Vagina (tissue), 2 donors: ENCODE measurements around the gene FIBCD1. TPM values are rescaled to one million over a fixed set of nuclear protein-coding genes. Genes with fewer than 3 reads are reported as not detected.

Experiments
- DNase-seq, 2 donors: peaks; one replicate each; pipeline ENCODE4 v3.0.0-alpha.2; 2017; ENCODE audit errors: extremely low spot score in 2 of 2
- H3K27ac ChIP-seq: fragments of 200-600 bp; sonication (generic); one replicate; pipeline ENCODE4 v1.5.1; 2019
- H3K27me3 ChIP-seq: fragments of 200-600 bp; sonication (generic); one replicate; pipeline ENCODE4 v1.5.1; 2019
- H3K36me3 ChIP-seq, 2 donors: fragments of 200-600 bp; sonication (generic); one replicate each; pipeline ENCODE4 v1.5.1; 2017 to 2019
- H3K4me1 ChIP-seq: fragments of 200-600 bp; sonication (generic); one replicate; pipeline ENCODE4 v1.5.1; 2019
- H3K4me3 ChIP-seq, 2 donors: fragments of 200-600 bp; sonication (generic); 1 replicate in 1 of 2; 2 replicates in 1 of 2; pipeline ENCODE4 v1.5.1; 2016 to 2019
- H3K9me3 ChIP-seq: fragments of 200-600 bp; sonication (generic); one replicate; pipeline ENCODE4 v1.5.1; 2019
- CTCF ChIP-seq, 3 experiments: fragments of 450-650 bp in 2 of 3; fragments of 200-600 bp in 1 of 3; sonication (generic) in 1 of 3; IDR thresholded peaks; one replicate each; pipeline ENCODE4 v1.5.1; 2017 to 2019; ENCODE audit warnings: antibody characterized with exemption in 3 of 3, mild to moderate bottlenecking in 2 of 3, moderate library complexity in 2 of 3
- POLR2A ChIP-seq, 2 donors: fragments of 450-650 bp; IDR thresholded peaks; one replicate each; pipeline ENCODE4 v1.6.1; 2017; ENCODE audit warnings: antibody characterized with exemption in 2 of 2, mild to moderate bottlenecking in 2 of 2, moderate library complexity in 2 of 2
- POLR2AphosphoS5 ChIP-seq, 2 donors: sonication (generic); formaldehyde crosslinking; IDR thresholded peaks; one replicate each; pipeline ENCODE4 v1.9.0; 2017; ENCODE audit warnings: antibody characterized with exemption in 2 of 2, mild to moderate bottlenecking in 2 of 2, low read depth in 1 of 2; ENCODE audit not compliant: insufficient read depth in 1 of 2
- intact Hi-C: fragments of 100-400 bp; cut with DNase I; formaldehyde crosslinking; loops from one replicate; pipeline ENCODE4 v1.15.1; 2023
- total RNA-seq: library from RNA; depleted of rRNA; stranded (reverse); fragments of >200 nt; gene quantifications from one replicate; pipeline ENCODE4 v1.2.3, GENCODE V29; 2016

FIBCD1 gene
- total RNA-seq, 1 donor from 2014 or later: not detected

- no peak for DNase-seq
- H3K36me3 ChIP-seq: peaks cover 0 to 23% of the 10 kb centered on the region in 2 donors
- intact Hi-C loops: no loop called here
- H3K4me3 ChIP-seq: no peak overlapping the region
- H3K27me3 ChIP-seq: no peaks in the 10 kb centered on the region
- TF ChIP-seq CTCF (IDR thresholded peaks at IDR 0.05): no peak
- no peak for TF ChIP-seq POLR2AphosphoS5 (IDR thresholded peaks at IDR 0.05; ENCODE audit: insufficient read depth in 1 of 2, low read depth in 1 of 2)
- no peak for TF ChIP-seq POLR2A (IDR thresholded peaks at IDR 0.05)
- H3K9me3 ChIP-seq: no peaks in the 10 kb centered on the region
- no peak overlapping the region for H3K27ac ChIP-seq
- peaks cover 32% of the 10 kb centered on the region for H3K4me1 ChIP-seq
Measured at GRCh38 chr9:130852801-130853200, 86.2 kb downstream of the FIBCD1 start.

Other genes with a start within 250 kb of the FIBCD1 start
- 13.5 TPM for gene EXOSC2, start 245.5 kb downstream of the FIBCD1 start, total RNA-seq
- 68.5 TPM for gene ABL1, start 104.0 kb downstream of the FIBCD1 start, total RNA-seq
- gene QRFP, start 42.4 kb downstream of the FIBCD1 start, total RNA-seq: not detected
- gene LAMC3, start 69.9 kb upstream of the FIBCD1 start, total RNA-seq: 13.3 TPM
- gene AIF1L, start 157.3 kb upstream of the FIBCD1 start, total RNA-seq: 16.2 TPM
- gene NUP214, start 186.3 kb upstream of the FIBCD1 start, total RNA-seq: 70.2 TPM